ENCODE data around the gene PLXNA4. TPM values are rescaled to one million over a fixed set of nuclear protein-coding genes. Genes with fewer than 3 reads are reported as not detected.

The PLXNA4 gene
- total and polyA plus RNA-seq, 9 of the 15 experiments (the other 6 are each of a cell fraction or from before 2014, with no cell fraction given) = under 0.01 to 0.09 TPM; not detected in 7

GRCh38 chr7:132318352-132319318 lies 257.6 kb downstream of the PLXNA4 start (continued):
- TF ChIP-seq POLR2AphosphoS5 (IDR thresholded peaks at IDR 0.05; ENCODE audit: control insufficient read depth, insufficient read depth, low read depth, low read length) (no peak), ZBTB1 (CRISPR knock-in tag; IDR thresholded peaks at IDR 0.05; ENCODE audit: borderline replicate concordance, low read depth) (no peak), NR2C1 (IDR thresholded peaks at IDR 0.05) (no peak), NR2C1 (tag; IDR thresholded peaks at IDR 0.05) (no peak), IRF1 (CRISPR knock-in tag; IDR thresholded peaks at IDR 0.05; ENCODE audit: borderline replicate concordance) (no peak), KLF13 (tag; IDR thresholded peaks at IDR 0.05; ENCODE audit: borderline replicate concordance, low read depth) (no peak), TBP (optimal IDR thresholded peaks at IDR 0.05; ENCODE audit: low read depth, low read length) (peak; percentile 13), MLLT1 (IDR thresholded peaks at IDR 0.05) (no peak)
